Islet of Langerhans (tissue), 1 donor: Measurements from ENCODE around the gene ANKRD27.
"Not testable (repeated sequence)": the region's sequence is repeated elsewhere in the genome, so short reads cannot be mapped to it uniquely, and the experiment has no call there.

Source experiments
- FAIRE-seq: peaks from one replicate; lab custom pipeline; 2011; peaks lifted over from hg19 to GRCh38; lab: Jason Lieb, UNC

The ANKRD27 gene

DNA sequence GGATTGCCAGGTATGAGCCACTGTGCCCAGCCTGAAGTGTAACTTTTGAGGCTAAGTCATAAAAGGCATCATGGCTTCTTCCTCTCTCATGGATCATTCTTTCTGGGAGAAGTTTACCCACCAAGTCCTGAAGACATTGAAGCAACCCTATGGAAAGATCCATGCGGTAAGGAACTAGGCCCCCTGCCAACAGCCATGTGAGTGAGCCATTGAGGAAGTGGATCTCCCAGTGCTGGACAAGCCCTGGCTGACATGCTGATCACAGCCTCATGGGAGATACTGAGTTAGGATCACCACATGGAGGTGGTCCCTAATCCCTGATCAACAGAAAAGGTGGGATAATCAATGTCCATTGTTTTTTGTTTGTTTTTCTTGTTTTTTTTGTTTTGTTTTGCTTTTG, 13.3 kb upstream of the ANKRD27 start:
- no peak for FAIRE-seq

GRCh38 chr19:32687681-32688080, 12.7 kb upstream of the ANKRD27 start:
- no peak for FAIRE-seq

- no peak for FAIRE-seq
These were observed 12.0 kb upstream of the ANKRD27 start for GRCh38 chr19:32686847-32687475.

DNA sequence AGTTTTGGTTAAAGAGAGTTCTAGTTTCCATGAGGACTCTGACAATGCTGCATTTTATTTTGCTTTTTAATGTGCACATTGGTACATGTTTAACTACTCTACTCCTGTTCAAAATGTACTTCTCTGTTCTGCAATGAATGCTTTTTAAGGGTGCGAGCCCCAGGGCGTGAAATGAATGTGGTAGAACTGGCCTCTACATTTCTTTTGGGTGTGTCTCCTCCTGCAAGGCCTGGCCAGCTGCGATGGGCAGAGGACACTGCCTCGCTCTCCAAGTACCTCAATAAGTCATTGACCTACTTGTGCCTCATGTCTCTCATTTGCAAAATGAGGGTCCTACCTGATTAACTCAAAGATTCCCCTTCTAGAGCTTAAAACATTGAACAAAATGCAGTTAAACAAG, 7.3 kb upstream of the ANKRD27 start:
- no peak for FAIRE-seq

GRCh38 chr19:32680986-32681385, 6.0 kb upstream of the ANKRD27 start:
- FAIRE-seq: no peak

- FAIRE-seq: no peak
These were observed 2.7 kb upstream of the ANKRD27 start for GRCh38 chr19:32677657-32678056.

DNA sequence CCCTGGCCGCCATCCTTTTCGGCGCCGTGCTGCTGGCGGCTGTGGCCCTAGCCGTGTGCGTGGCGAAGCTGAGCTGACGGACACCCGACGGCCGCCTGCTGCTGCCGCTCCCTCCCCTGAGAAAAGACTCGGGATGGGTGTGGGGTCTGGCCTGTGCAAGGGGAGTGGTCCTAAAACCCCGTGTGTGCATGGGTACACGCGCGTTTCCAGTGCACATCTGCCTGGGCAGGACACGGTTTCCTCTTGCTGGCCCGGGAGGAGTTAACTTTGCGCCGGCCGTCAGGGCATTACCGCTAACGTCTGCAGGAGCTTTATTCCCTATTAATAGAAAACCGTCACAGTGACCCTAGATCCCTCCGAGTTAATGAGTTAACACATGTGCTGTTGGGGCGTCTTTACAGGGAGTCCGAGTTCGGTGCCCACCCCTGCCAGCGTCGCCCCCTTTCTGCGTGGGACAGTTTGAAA, 1.9 kb upstream of the ANKRD27 start:
- FAIRE-seq: no peak

DNA sequence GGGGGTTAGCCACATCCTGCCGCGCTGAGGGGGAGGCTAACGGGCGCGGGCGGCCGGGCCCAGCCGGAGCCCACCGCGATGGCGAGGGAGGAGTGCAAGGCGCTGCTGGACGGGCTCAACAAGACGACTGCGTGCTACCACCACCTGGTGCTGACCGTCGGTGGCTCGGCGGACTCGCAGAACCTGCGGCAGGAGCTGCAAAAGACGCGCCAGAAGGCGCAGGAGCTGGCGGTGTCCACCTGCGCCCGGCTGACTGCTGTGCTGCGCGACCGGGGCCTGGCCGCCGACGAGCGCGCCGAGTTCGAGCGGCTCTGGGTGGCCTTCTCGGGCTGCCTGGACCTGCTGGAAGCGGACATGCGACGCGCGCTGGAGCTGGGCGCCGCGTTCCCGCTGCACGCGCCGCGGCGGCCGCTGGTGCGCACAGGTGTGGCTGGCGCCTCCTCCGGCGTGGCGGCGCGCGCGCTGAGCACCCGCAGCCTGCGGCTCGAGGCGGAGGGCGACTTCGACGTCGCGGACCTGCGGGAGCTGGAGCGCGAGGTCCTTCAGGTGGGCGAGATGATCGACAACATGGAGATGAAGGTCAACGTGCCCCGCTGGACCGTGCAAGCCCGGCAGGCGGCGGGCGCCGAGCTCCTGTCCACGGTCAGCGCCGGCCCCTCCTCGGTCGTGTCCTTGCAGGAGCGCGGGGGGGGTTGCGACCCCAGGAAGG, 1.4 kb upstream of the ANKRD27 start:
- FAIRE-seq: no peak

GRCh38 chr19:32675720-32676185, 773 bp upstream of the ANKRD27 start, which contains the start of gene RGS9BP:
Gene RGS9BP (plus strand): TSS chr19:32675848. CDS start chr19:32676264, 416 bp downstream.
- no peak for FAIRE-seq

GRCh38 chr19:32674153-32674930, 638 bp downstream of the ANKRD27 start:
- FAIRE-seq: no peak

- FAIRE-seq: no peak
These were observed 1.4 kb downstream of the ANKRD27 start for GRCh38 chr19:32673573-32673972.

DNA sequence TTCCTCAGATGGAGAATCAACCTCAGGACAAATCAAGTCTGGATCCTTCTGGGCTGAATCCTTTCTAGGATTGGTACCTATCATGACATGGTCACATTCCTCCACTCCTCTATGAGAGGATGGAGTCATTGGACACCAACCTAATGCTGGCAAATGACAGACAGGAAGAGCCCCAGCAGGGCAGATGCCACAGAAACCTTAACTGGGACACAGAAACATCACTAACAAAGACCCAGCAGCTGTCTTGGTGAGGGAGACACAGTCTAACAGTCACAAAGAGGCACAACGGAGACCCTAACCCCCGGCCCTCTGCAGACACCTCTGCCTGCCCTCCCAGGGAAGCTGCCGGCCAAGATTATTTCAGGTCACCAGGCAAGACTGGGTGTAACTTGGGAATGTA, 2.1 kb downstream of the ANKRD27 start:
- FAIRE-seq: no peak

DNA sequence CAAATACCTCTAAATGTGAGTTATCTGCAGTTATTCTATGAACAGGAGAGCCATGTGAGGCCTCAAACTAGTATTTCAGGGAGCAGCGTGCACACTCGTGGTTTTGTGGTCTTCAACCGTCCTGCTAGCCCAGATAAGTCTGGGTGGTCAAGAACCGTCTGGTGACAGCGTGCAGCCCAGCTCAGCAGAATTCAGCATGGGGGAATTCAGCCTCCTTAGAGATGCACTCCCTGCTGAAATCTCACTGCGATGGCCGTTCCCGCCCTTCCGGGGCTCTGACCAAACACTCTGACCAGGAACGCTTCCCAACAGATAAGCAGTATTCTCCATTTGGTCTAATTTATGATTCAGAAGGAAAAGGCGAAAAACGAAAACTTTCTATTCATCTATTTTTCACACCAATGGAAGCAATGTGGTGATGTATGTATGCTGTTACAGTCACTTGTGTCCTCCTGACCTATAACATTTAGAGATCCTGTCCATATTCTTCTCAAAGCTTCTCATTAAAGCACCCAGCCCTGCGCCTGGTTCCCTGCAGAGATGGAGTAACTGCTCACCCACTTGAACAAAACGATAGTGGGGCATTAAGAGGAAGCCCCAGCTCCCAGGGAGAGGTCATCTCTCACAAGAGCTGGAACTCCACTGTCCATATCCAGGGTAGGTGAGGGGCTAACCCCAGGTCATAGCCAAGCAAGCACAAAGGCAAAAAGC, 2.9 kb downstream of the ANKRD27 start:
- FAIRE-seq: no peak

- no peak for FAIRE-seq
These were observed 5.7 kb downstream of the ANKRD27 start for GRCh38 chr19:32669310-32669709.

DNA sequence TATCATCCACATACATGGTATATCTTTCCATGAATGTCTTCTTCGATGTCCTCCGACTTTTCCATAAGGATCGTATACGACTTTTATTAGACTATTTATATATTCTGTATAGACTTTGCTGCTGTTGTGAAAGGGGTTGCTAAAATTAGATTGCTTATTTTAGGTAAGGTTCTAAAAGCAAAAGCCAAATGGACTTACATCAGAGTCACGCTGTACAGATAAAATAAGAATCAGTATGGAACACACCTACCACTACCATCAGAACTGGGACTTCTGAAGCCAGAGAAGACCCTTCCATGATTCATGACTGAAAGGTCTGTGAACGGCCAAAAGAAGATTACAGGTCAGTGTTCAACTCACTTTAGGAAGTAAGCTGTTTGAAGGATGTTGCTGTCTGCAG, 8.9 kb downstream of the ANKRD27 start:
- no peak for FAIRE-seq

- no peak for FAIRE-seq
These were observed 12.8 kb downstream of the ANKRD27 start for GRCh38 chr19:32662186-32662585.

DNA sequence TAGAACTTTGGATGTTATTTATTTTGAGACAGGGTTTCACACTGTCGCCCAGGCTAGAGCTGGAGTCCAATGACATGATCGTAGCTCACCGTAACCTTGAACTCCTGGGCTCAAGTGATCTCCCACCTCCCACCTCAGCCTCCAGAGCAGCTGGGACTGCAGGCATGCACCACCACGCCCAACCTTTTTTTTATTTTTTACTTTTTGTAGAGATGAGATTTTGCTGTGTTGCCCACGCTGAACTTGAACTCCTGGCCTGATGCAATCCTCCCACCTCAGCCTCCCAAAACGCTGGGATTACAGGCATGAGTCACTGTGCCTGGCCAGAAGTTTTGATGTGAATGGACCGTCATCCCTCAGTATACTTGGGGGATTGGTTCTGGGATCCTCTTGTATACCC, 13.7 kb downstream of the ANKRD27 start:
- no peak for FAIRE-seq

- no peak for FAIRE-seq
These were observed 16.5 kb downstream of the ANKRD27 start for GRCh38 chr19:32658527-32658926.

- no peak for FAIRE-seq
These were observed 16.9 kb downstream of the ANKRD27 start for GRCh38 chr19:32658075-32658474.

- FAIRE-seq: not testable (repeated sequence)
These were observed 18.6 kb downstream of the ANKRD27 start for GRCh38 chr19:32656379-32656778.

- FAIRE-seq: no peak
These were observed 21.4 kb downstream of the ANKRD27 start for GRCh38 chr19:32653599-32653915.

- FAIRE-seq: no peak
These were observed 21.9 kb downstream of the ANKRD27 start for GRCh38 chr19:32652894-32653598.
